Measurements from ENCODE around the gene SSNA1. TPM values are rescaled to one million over a fixed set of nuclear protein-coding genes. Genes with fewer than 3 reads are reported as not detected.

SSNA1 gene
- total RNA-seq (56.3 and 58.3 TPM in 2 replicates), polyA plus RNA-seq (37.7 and 51.2 TPM in 2 replicates), polyA minus RNA-seq (ENCODE audit: low replicate concordance) (21.3 and 25.8 TPM in 2 replicates)
- polyA plus RNA-seq (2012), result 62.2 and 95.4 TPM in 2 replicates

GRCh38 chr9:137188490-137189296 lies at the start of gene SSNA1, which contains the start of gene ANAPC2:
TSS of gene SSNA1 (plus strand) at chr9:137188676. CDS start at chr9:137188727, 51 bp downstream.
TSS of gene ANAPC2 (minus strand) at chr9:137188560. CDS start at chr9:137188532, 28 bp downstream.
- Histone ChIP-seq H3K79me2 (ENCODE audit: control insufficient read depth, insufficient read depth, low read length) (peaks cover 36% of the 10 kb centered on the region), H3K27ac (ENCODE audit: insufficient read depth, low read length) (peak within 1 kb of the TSS; percentile 92), H3K27me3 (ENCODE audit: control insufficient read depth, insufficient read depth, low read length) (no peaks in the 10 kb centered on the region), H3K36me3 (ENCODE audit: control insufficient read depth, insufficient read depth, low read length) (peaks cover 26% of the 10 kb centered on the region), H4K20me1 (ENCODE audit: control insufficient read depth, extremely low read depth, insufficient read depth, low read length) (no peaks in the 10 kb centered on the region), H3K4me2 (ENCODE audit: extremely low read depth, insufficient read depth, low read length) (peak within 1 kb of the TSS; percentile 92), H2AFZ (ENCODE audit: low read length) (peak within 1 kb of the TSS; percentile 55), H3K9ac (ENCODE audit: insufficient read depth, low read length) (peak within 1 kb of the TSS; percentile 93), H3K9me3 (ENCODE audit: control insufficient read depth, insufficient read depth, low read depth, low read length) (no peaks in the 10 kb centered on the region), H3K4me1 (ENCODE audit: control insufficient read depth, extremely low read depth, insufficient read depth, low read length) (peaks cover 19% of the 10 kb centered on the region), H3K4me3 (replicated peaks in 1 of 4; ENCODE audit: control extremely low read depth in 1 of 4, insufficient read depth in 1 of 4, low read depth in 3 of 4, low read length in 4 of 4) (peak within 1 kb of the TSS; percentile 77 to 97 (median 96))
- DNase-seq (ENCODE audit: low read depth in 2 of 2), result peak; percentile 87 to 95
- TF ChIP-seq CTCF (conservative IDR thresholded peaks at IDR 0.05 in 1 of 2, IDR thresholded peaks at IDR 0.05 in 1 of 2; ENCODE audit: low read depth in 1 of 2, low read length in 2 of 2), result peak; percentile 49 to 50
- TF ChIP-seq EZH2 (IDR thresholded peaks at IDR 0.05; ENCODE audit: low read length, missing control alignments), result no peak

- Histone ChIP-seq H3K36me3 (ENCODE audit: control insufficient read depth, insufficient read depth, low read length) (no peaks in the 10 kb centered on the region), H2AFZ (ENCODE audit: low read length) (no peak within 1 kb of the TSS), H3K27ac (ENCODE audit: insufficient read depth, low read length) (no peak within 1 kb of the TSS), H3K9me3 (ENCODE audit: control insufficient read depth, insufficient read depth, low read depth, low read length) (no peaks in the 10 kb centered on the region), H4K20me1 (ENCODE audit: control insufficient read depth, extremely low read depth, insufficient read depth, low read length) (no peaks in the 10 kb centered on the region), H3K9ac (ENCODE audit: insufficient read depth, low read length) (no peak within 1 kb of the TSS), H3K4me2 (ENCODE audit: extremely low read depth, insufficient read depth, low read length) (peak within 1 kb of the TSS; percentile 25), H3K4me3 (replicated peaks in 1 of 4; ENCODE audit: control extremely low read depth in 1 of 4, insufficient read depth in 1 of 4, low read depth in 3 of 4, low read length in 4 of 4) (no peak within 1 kb of the TSS), H3K27me3 (ENCODE audit: control insufficient read depth, insufficient read depth, low read length) (peaks cover 29% of the 10 kb centered on the region), H3K79me2 (ENCODE audit: control insufficient read depth, insufficient read depth, low read length) (no peaks in the 10 kb centered on the region), H3K4me1 (ENCODE audit: control insufficient read depth, extremely low read depth, insufficient read depth, low read length) (no peaks in the 10 kb centered on the region)
- TF ChIP-seq CTCF (conservative IDR thresholded peaks at IDR 0.05 in 1 of 2, IDR thresholded peaks at IDR 0.05 in 1 of 2; ENCODE audit: low read depth in 1 of 2, low read length in 2 of 2) (no peak), EZH2 (IDR thresholded peaks at IDR 0.05; ENCODE audit: low read length, missing control alignments) (no peak)
- no peak for DNase-seq (ENCODE audit: low read depth in 2 of 2)
These were observed 49.6 kb upstream of the SSNA1 start, which contains the start of gene GRIN1 for GRCh38 chr9:137138722-137139467. TSS of gene GRIN1 (plus strand) at chr9:137139154. CDS start at chr9:137139487, 333 bp downstream.

Measured in fibroblast of lung (primary cell).